ENCODE measurements around the gene RUNX1.

- TF ChIP-seq, protein P1, sequence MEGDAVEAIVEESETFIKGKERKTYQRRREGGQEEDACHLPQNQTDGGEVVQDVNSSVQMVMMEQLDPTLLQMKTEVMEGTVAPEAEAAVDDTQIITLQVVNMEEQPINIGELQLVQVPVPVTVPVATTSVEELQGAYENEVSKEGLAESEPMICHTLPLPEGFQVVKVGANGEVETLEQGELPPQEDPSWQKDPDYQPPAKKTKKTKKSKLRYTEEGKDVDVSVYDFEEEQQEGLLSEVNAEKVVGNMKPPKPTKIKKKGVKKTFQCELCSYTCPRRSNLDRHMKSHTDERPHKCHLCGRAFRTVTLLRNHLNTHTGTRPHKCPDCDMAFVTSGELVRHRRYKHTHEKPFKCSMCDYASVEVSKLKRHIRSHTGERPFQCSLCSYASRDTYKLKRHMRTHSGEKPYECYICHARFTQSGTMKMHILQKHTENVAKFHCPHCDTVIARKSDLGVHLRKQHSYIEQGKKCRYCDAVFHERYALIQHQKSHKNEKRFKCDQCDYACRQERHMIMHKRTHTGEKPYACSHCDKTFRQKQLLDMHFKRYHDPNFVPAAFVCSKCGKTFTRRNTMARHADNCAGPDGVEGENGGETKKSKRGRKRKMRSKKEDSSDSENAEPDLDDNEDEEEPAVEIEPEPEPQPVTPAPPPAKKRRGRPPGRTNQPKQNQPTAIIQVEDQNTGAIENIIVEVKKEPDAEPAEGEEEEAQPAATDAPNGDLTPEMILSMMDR (IDR thresholded peaks at IDR 0.05) = no peak
- TF ChIP-seq POLR2A (IDR thresholded peaks at IDR 0.05) = no peak
Measured at GRCh38 chr21:34841154-34841553, 207.9 kb downstream of the RUNX1 start.
